NCI-H1694 (cell line): Measurements from ENCODE around the gene SLC7A11.

Experiments
- DNase-seq: peaks from one replicate; lab custom pipeline; 2025; lab: John Stamatoyannopoulos, UW

Gene SLC7A11

DNA sequence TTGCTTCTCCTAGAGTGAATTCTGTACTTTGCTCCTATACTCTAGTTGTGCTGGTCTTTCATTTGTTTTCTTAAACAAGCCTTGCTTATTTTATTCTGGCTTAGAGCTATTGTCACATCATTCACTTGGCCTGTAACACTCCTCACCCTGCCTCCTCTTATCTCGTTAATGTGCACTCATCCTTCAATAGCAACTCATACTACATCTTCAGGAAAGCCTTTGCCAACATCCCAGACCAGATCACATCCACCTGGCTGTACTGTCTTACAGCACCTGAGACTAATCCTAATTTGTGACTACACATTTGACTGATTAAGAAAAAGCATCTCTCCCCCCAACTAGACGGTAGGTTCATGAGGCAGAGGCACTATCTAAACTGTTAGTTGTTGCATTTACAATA is 80.8 kb downstream of the SLC7A11 start:
- DNase-seq: no peak

DNA sequence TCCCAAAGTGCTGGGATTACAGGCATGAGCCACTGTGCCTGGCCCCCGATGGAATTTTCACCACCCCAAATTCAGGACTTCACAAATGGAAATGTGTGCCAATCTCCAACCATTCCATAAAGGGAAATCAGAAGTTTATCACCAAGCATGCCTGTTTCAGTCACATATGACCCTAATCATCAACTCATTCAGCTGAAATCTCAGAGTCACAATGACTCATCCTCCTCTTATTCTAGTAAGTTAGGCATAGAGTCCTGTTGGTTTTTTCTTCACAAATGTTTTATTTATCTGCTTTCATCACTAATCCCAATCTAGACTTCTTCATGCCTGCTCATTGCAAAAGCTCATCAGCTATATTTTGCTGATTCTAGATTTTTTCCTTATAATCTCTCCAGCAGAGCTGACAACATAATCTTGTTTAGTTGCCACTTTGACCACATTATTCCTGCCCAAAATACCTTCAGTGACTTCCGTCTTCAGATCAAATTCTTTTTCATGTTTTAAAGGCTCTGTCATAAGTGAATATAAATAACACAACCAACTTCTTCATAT is 83.3 kb downstream of the SLC7A11 start:
- no peak for DNase-seq

DNA sequence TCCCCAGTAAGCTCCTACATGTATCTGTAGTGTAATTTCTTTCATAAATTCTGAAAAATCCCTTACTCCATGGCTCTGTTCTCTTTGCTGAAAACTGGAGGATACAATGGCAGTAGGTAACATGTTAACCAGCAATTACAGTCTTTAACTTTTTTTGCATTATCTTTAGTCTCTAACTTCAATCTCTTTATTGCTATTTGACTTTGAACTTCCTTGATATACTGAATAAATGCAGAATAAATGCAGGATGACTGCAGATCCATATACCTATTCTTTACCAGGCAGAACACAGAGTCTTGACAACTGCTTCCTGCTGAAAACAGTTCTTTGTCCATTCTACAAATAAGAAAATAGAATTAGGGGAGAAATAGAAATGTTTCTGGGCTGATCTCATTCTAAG is 101.3 kb downstream of the SLC7A11 start:
- DNase-seq: no peak

DNA sequence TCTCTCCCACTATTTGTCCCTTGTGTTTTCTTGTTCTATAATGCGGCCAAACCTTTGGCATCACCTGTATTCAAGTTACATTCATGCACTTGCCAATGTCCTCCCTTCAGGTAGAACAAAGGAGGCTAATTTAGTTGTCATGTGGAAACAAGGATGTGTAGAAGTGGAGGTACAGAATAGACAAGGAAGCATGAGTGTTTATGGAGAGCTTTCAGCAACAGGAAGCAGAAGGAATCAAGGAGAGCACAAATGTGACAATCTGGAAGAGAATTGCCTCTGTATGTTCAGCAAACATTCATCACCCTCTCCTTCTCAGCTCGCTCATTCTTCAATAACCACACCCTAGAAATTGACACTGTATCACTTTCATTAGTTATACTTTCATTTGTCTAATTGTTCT is 103.4 kb downstream of the SLC7A11 start:
- no peak for DNase-seq

DNA sequence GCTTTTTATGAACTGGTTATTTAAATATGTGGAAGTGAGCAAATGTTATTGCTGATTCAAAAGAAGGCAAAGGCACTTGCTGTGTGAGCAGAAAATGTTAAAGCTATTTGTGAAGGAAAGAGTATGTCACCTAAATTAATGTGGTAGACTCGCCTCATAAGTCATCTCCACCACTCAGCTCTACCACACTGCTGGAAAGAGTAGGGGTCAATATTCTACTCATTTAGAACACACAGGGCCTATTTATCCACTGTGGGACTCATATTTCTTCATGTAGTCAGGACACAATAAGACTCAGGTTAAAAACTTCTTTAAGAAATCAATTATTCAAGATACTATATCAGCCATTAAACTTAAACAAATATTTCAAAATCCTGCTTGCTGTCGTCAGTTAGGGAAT is 106.5 kb downstream of the SLC7A11 start:
- no peak for DNase-seq

DNA sequence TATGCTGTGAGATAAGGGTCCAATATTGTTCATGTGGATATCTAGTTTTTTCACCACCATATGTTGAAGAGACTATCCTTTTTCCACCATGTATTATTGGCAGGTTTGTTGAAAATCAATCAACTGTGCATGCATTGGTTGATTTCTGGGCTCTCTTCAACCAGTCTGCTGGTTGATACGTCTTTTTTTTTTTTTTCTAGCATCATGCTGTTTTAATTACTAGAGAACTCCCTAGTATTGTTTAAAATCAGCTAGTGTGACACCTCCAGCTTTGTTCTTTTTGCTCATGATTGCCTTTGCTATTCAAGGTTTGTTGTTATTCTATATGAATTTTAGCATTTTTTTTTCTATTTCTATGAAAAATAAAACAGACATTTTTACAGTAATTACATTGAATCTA is 123.9 kb downstream of the SLC7A11 start:
- no peak for DNase-seq

DNA sequence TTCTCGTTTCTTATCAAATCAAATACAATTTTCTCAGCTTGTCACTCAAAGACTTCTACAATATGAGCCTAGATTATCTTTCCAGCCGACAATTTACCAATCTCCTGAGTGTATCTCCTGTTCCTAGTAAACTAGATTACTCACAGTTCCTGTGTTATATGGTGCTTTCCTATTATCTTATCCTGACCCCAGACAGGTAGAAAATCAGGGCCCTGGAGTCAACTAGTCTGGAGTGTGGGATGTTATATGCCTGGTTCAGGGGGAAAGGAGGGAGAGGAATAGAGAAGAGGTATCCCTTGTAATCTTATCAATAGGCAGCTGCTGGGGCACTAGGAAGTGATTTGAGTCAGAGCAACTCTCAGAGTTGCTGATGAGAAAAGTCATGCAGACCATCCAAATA is 127.1 kb downstream of the SLC7A11 start:
- no peak for DNase-seq

DNA sequence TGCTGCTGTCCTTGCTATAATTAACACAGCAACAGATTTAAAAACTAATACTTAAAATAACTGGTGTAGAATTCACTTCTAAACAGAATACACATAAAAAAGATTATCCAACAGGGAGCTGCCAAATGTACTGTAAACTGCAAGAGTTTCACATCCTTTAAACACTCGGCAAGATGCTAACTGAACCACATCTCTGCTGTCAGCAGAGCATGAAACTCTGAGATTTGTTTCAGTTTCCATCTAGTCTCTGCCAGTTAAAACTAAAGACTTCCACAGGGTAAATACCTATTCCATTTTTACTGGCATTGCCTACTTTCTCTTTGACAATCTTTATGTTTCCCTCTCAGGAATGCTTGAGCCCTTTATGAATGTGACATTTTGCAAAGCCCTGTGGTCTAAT is 127.7 kb downstream of the SLC7A11 start:
- DNase-seq: no peak
